IPS-18a (cell line): ENCODE measurements around the gene SYPL1.

Experiments used
- H3K27ac ChIP-seq: one replicate; pipeline ENCODE4 v1.5.1; 2013; ENCODE audit warnings: low read length
- H3K27me3 ChIP-seq: one replicate; pipeline ENCODE4 v1.6.1; 2013; ENCODE audit warnings: mild to moderate bottlenecking, low read length; ENCODE audit not compliant: control insufficient read depth, insufficient read depth
- H3K36me3 ChIP-seq: one replicate; pipeline ENCODE4 v1.6.1; 2013; ENCODE audit warnings: low read depth, low read length; ENCODE audit not compliant: control insufficient read depth
- H3K4me1 ChIP-seq: one replicate; pipeline ENCODE4 v1.6.1; 2013; ENCODE audit warnings: low read depth, low read length; ENCODE audit not compliant: control insufficient read depth
- H3K4me3 ChIP-seq: one replicate; pipeline ENCODE4 v1.5.1; 2013; ENCODE audit warnings: low read length
- H3K9ac ChIP-seq: one replicate; pipeline ENCODE4 v1.6.1; 2013; ENCODE audit warnings: mild to moderate bottlenecking, low read length, moderate library complexity
- H3K9me3 ChIP-seq: one replicate; pipeline ENCODE4 v1.6.1; 2013; ENCODE audit warnings: low read depth, low read length; ENCODE audit not compliant: control insufficient read depth

The SYPL1 gene

GRCh38 chr7:106070567-106071254, 41.4 kb downstream of the SYPL1 start:
- Histone ChIP-seq H3K9me3 (no peaks in the 10 kb centered on the region), H3K4me3 (no peak overlapping the region), H3K27ac (no peak overlapping the region), H3K27me3 (no peaks in the 10 kb centered on the region), H3K36me3 (no peaks in the 10 kb centered on the region), H3K9ac (no peak overlapping the region), H3K4me1 (peaks cover 5% of the 10 kb centered on the region)

- no peak overlapping the region for H3K4me3 ChIP-seq
- H3K27ac ChIP-seq = no peak overlapping the region
- peaks cover 10% of the 10 kb centered on the region for H3K4me1 ChIP-seq
- no peaks in the 10 kb centered on the region for H3K36me3 ChIP-seq
- no peaks in the 10 kb centered on the region for H3K9me3 ChIP-seq
- H3K27me3 ChIP-seq = no peaks in the 10 kb centered on the region
- no peak overlapping the region for H3K9ac ChIP-seq
Measured at GRCh38 chr7:106070201-106070551, 41.9 kb downstream of the SYPL1 start.

- H3K36me3 ChIP-seq = no peaks in the 10 kb centered on the region
- H3K9ac ChIP-seq = no peak overlapping the region
- no peak overlapping the region for H3K27ac ChIP-seq
- peaks cover 14% of the 10 kb centered on the region for H3K4me1 ChIP-seq
- no peaks in the 10 kb centered on the region for H3K9me3 ChIP-seq
- H3K4me3 ChIP-seq = no peak overlapping the region
- H3K27me3 ChIP-seq = no peaks in the 10 kb centered on the region
Measured at GRCh38 chr7:106069471-106070200, 42.5 kb downstream of the SYPL1 start.

GRCh38 chr7:106068986-106069385, 43.1 kb downstream of the SYPL1 start:
- no peaks in the 10 kb centered on the region for H3K36me3 ChIP-seq
- H3K27me3 ChIP-seq = no peaks in the 10 kb centered on the region
- no peak overlapping the region for H3K27ac ChIP-seq
- H3K4me1 ChIP-seq = peaks cover 14% of the 10 kb centered on the region
- H3K4me3 ChIP-seq = no peak overlapping the region
- H3K9ac ChIP-seq = no peak overlapping the region
- no peaks in the 10 kb centered on the region for H3K9me3 ChIP-seq

GRCh38 chr7:106068538-106068961, 43.6 kb downstream of the SYPL1 start:
- no peaks in the 10 kb centered on the region for H3K27me3 ChIP-seq
- H3K4me1 ChIP-seq = peaks cover 14% of the 10 kb centered on the region
- no peak overlapping the region for H3K27ac ChIP-seq
- H3K9me3 ChIP-seq = no peaks in the 10 kb centered on the region
- H3K9ac ChIP-seq = no peak overlapping the region
- no peaks in the 10 kb centered on the region for H3K36me3 ChIP-seq
- H3K4me3 ChIP-seq = no peak overlapping the region

- H3K27ac ChIP-seq = no peak overlapping the region
- H3K36me3 ChIP-seq = no peaks in the 10 kb centered on the region
- H3K27me3 ChIP-seq = no peaks in the 10 kb centered on the region
- peaks cover 14% of the 10 kb centered on the region for H3K4me1 ChIP-seq
- no peak overlapping the region for H3K4me3 ChIP-seq
- H3K9ac ChIP-seq = no peak overlapping the region
- no peaks in the 10 kb centered on the region for H3K9me3 ChIP-seq
Measured at GRCh38 chr7:106067678-106068077, 44.4 kb downstream of the SYPL1 start.

- no peaks in the 10 kb centered on the region for H3K9me3 ChIP-seq
- H3K4me1 ChIP-seq = peaks cover 9% of the 10 kb centered on the region
- H3K36me3 ChIP-seq = no peaks in the 10 kb centered on the region
- no peak overlapping the region for H3K27ac ChIP-seq
- no peaks in the 10 kb centered on the region for H3K27me3 ChIP-seq
- no peak overlapping the region for H3K9ac ChIP-seq
- no peak overlapping the region for H3K4me3 ChIP-seq
Measured at GRCh38 chr7:106065575-106066500, 46.3 kb downstream of the SYPL1 start.

GRCh38 chr7:106064771-106065574, 47.1 kb downstream of the SYPL1 start:
- Histone ChIP-seq H3K9ac (no peak overlapping the region), H3K27me3 (no peaks in the 10 kb centered on the region), H3K4me1 (peaks cover 9% of the 10 kb centered on the region), H3K27ac (no peak overlapping the region), H3K36me3 (no peaks in the 10 kb centered on the region), H3K9me3 (no peaks in the 10 kb centered on the region), H3K4me3 (no peak overlapping the region)

GRCh38 chr7:106064316-106064715, 47.8 kb downstream of the SYPL1 start:
- Histone ChIP-seq H3K9me3 (no peaks in the 10 kb centered on the region), H3K27me3 (no peaks in the 10 kb centered on the region), H3K4me3 (no peak overlapping the region), H3K9ac (no peak overlapping the region), H3K4me1 (peaks cover 9% of the 10 kb centered on the region), H3K36me3 (no peaks in the 10 kb centered on the region), H3K27ac (no peak overlapping the region)

- Histone ChIP-seq H3K27ac (no peak overlapping the region), H3K27me3 (no peaks in the 10 kb centered on the region), H3K4me1 (peaks cover 9% of the 10 kb centered on the region), H3K36me3 (no peaks in the 10 kb centered on the region), H3K9ac (no peak overlapping the region), H3K4me3 (no peak overlapping the region), H3K9me3 (no peaks in the 10 kb centered on the region)
Measured at GRCh38 chr7:106063692-106064091, 48.4 kb downstream of the SYPL1 start.

- Histone ChIP-seq H3K27ac (no peak overlapping the region), H3K9ac (no peak overlapping the region), H3K9me3 (no peaks in the 10 kb centered on the region), H3K27me3 (no peaks in the 10 kb centered on the region), H3K4me3 (no peak overlapping the region), H3K4me1 (peaks cover 9% of the 10 kb centered on the region), H3K36me3 (no peaks in the 10 kb centered on the region)
Measured at GRCh38 chr7:106063024-106063423, 49.1 kb downstream of the SYPL1 start.
